CD8-positive, alpha-beta memory T cell (primary cell): ENCODE results near the gene FADS2. TPM values are rescaled to one million over a fixed set of nuclear protein-coding genes. Genes with fewer than 3 reads are reported as not detected.
A peak's percentile ranks its signal among the peaks of the same experiment; 100 is the strongest.
"Not testable (repeated sequence)": the region's sequence is repeated elsewhere in the genome, so short reads cannot be mapped to it uniquely, and the experiment has no call there.

Experiments
- CTCF ChIA-PET: fragments of 350-600 bp; sonication (Branson Sonifier 250); formaldehyde crosslinking; loops from one replicate; lab custom pipeline; 2021; ENCODE audit warnings: antibody characterized with exemption; lab: Charles Lee
- POLR2A ChIA-PET: fragments of 350-600 bp; sonication (Branson Sonifier 250); formaldehyde crosslinking; loops from one replicate; lab custom pipeline; 2021; ENCODE audit warnings: antibody characterized with exemption; lab: Charles Lee
- DNase-seq, 5 donors: peaks; one replicate each; pipeline versions ENCODE4 v3.0.0 to v3.0.0-alpha.2; 2020 to 2022; ENCODE audit warnings: mixed read lengths in 1 of 5
- H3K27ac ChIP-seq: one replicate; pipeline ENCODE4 v1.7.0; 2013; ENCODE audit warnings: low read depth, mild to moderate bottlenecking, low read length, moderate library complexity
- H3K27me3 ChIP-seq: 2 replicates; pipeline ENCODE4 v1.7.0; 2013; ENCODE audit warnings: low read length, mild to moderate bottlenecking; ENCODE audit not compliant: insufficient read depth, poor library complexity, severe bottlenecking
- H3K36me3 ChIP-seq: 2 replicates; pipeline ENCODE4 v1.7.0; 2013; ENCODE audit warnings: mild to moderate bottlenecking, low read length, moderate library complexity; ENCODE audit not compliant: insufficient read depth
- H3K4me1 ChIP-seq: 2 replicates; pipeline ENCODE4 v1.7.0; 2013; ENCODE audit warnings: mild to moderate bottlenecking, low read length, moderate library complexity; ENCODE audit not compliant: insufficient read depth
- H3K4me3 ChIP-seq: 2 replicates; pipeline ENCODE4 v1.7.0; 2013; ENCODE audit warnings: mild to moderate bottlenecking, low read length
- H3K9me3 ChIP-seq: 2 replicates; pipeline ENCODE4 v1.7.0; 2013; ENCODE audit warnings: mild to moderate bottlenecking, low read length
- H3K27ac Mint-ChIP-seq, 8 donors: one replicate each; pipeline ENCODE4 v1.8.0; 2020 to 2021; ENCODE audit warnings: mixed read lengths in 8 of 8, mild to moderate bottlenecking in 6 of 8, inconsistent platforms in 3 of 8, moderate library complexity in 3 of 8
- H3K27me3 Mint-ChIP-seq, 2 donors: one replicate each; pipeline ENCODE4 v1.8.0; 2020 to 2021; ENCODE audit warnings: mixed read lengths in 2 of 2, mild to moderate bottlenecking in 1 of 2, moderate library complexity in 1 of 2
- H3K36me3 Mint-ChIP-seq, 3 donors: one replicate each; pipeline ENCODE4 v1.8.0; 2020 to 2021; ENCODE audit warnings: mixed read lengths in 3 of 3, inconsistent platforms in 1 of 3, mild to moderate bottlenecking in 1 of 3
- H3K4me1 Mint-ChIP-seq, 3 donors: one replicate each; pipeline ENCODE4 v1.8.0; 2020 to 2021; ENCODE audit warnings: mixed read lengths in 3 of 3, inconsistent platforms in 1 of 3, mild to moderate bottlenecking in 1 of 3
- H3K4me3 Mint-ChIP-seq, 7 donors: one replicate each; pipeline ENCODE4 v1.8.0; 2020 to 2021; ENCODE audit warnings: mixed read lengths in 7 of 7, mild to moderate bottlenecking in 6 of 7, moderate library complexity in 4 of 7, inconsistent platforms in 2 of 7
- H3K9me3 Mint-ChIP-seq, 5 donors: one replicate each; pipeline ENCODE4 v1.8.0; 2020 to 2022; ENCODE audit warnings: mixed read lengths in 5 of 5, mild to moderate bottlenecking in 3 of 5, moderate library complexity in 2 of 5, inconsistent platforms in 1 of 5
- polyA plus RNA-seq: library from polyadenylated mRNA; unstranded; fragments of 300-500 nt; fragmentation: Illumina TruSeq; gene quantifications from one replicate; pipeline ENCODE4 v1.2.3, GENCODE V29; 2021
- total RNA-seq, 2 experiments: library from RNA; stranded (reverse); gene quantifications; one replicate each; pipeline ENCODE4 v1.2.3, GENCODE V29; 2021

FADS2 gene
- total and polyA plus RNA-seq, 3 experiments from 2014 or later, result 0.98 to 10.0 (median 7.2) TPM

GRCh38 chr11:61879152-61879551, 51.1 kb downstream of the FADS2 start:
- H3K27me3 Mint-ChIP-seq, result no peaks in the 10 kb centered on the region
- no peak for DNase-seq
- Histone ChIP-seq H3K36me3 (no peaks in the 10 kb centered on the region), H3K27me3 (no peaks in the 10 kb centered on the region), H3K27ac (no peak overlapping the region), H3K4me3 (no peak overlapping the region), H3K4me1 (no peaks in the 10 kb centered on the region), H3K9me3 (no peaks in the 10 kb centered on the region)
- H3K4me1 Mint-ChIP-seq, result no peaks in the 10 kb centered on the region
- H3K4me3 Mint-ChIP-seq, result no peak overlapping the region
- H3K9me3 Mint-ChIP-seq, result no peaks in the 10 kb centered on the region
- H3K36me3 Mint-ChIP-seq, result no peaks in the 10 kb centered on the region
- no peak overlapping the region for H3K27ac Mint-ChIP-seq
- ChIA-PET POLR2A (no interaction called here), CTCF (interaction anchor here (3.5 kb wide), 1 partner anchor 203 kb away, joined by 10 read pairs; no protein-coding TSS in a partner anchor)

DNA sequence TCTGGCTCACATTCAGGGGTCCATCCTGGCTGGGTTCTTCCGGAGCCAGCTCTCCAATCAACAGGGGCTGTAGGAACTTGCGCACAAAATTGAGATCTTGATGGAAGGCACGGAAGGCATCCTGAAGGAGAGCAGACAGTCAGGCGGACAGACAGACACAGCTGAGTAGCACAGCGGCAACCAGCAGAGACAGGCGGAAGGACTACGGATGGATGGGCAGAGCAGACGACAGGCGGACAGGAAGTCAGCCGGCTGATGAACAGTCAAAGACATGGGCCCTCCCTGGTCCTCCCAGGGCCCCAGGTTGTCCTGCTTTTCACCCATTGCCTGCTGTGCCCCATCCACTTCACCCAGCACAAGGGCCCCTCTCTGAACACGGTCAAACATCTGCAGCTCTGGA, 51.9 kb downstream of the FADS2 start:
- no peaks in the 10 kb centered on the region for H3K27me3 Mint-ChIP-seq
- no peak for DNase-seq
- H3K9me3 ChIP-seq, result no peaks in the 10 kb centered on the region
- no peak overlapping the region for H3K4me3 ChIP-seq
- H3K36me3 ChIP-seq, result no peaks in the 10 kb centered on the region
- H3K9me3 Mint-ChIP-seq, result no peaks in the 10 kb centered on the region
- H3K4me1 ChIP-seq, result no peaks in the 10 kb centered on the region
- no peaks in the 10 kb centered on the region for H3K4me1 Mint-ChIP-seq
- peak overlapping the region in 1 of 8 donors; percentile 65 for H3K27ac Mint-ChIP-seq
- no peaks in the 10 kb centered on the region for H3K27me3 ChIP-seq
- CTCF ChIA-PET, result interaction anchor here (3.5 kb wide), 1 partner anchor 202 kb away, joined by 10 read pairs; no protein-coding TSS in a partner anchor
- POLR2A ChIA-PET, result no interaction called here
- no peaks in the 10 kb centered on the region for H3K36me3 Mint-ChIP-seq
- no peak overlapping the region for H3K27ac ChIP-seq
- H3K4me3 Mint-ChIP-seq, result no peak overlapping the region

- Histone ChIP-seq H3K4me3 (no peak overlapping the region), H3K27ac (no peak overlapping the region), H3K36me3 (no peaks in the 10 kb centered on the region), H3K4me1 (no peaks in the 10 kb centered on the region), H3K9me3 (no peaks in the 10 kb centered on the region), H3K27me3 (no peaks in the 10 kb centered on the region)
- no peak for DNase-seq
- H3K4me3 Mint-ChIP-seq, result no peak overlapping the region
- H3K9me3 Mint-ChIP-seq, result no peaks in the 10 kb centered on the region
- ChIA-PET POLR2A (no interaction called here), CTCF (interaction anchor here (0.7 to 3.5 kb wide), 2 partner anchors 11 to 201 kb away, joined by 3 to 10 read pairs; no protein-coding TSS in a partner anchor)
- H3K4me1 Mint-ChIP-seq, result no peaks in the 10 kb centered on the region
- H3K27ac Mint-ChIP-seq, result peak overlapping the region in 1 of 8 donors; percentile 65
- no peaks in the 10 kb centered on the region for H3K36me3 Mint-ChIP-seq
- H3K27me3 Mint-ChIP-seq, result no peaks in the 10 kb centered on the region
Measured at GRCh38 chr11:61880454-61880853, 52.4 kb downstream of the FADS2 start.

DNA sequence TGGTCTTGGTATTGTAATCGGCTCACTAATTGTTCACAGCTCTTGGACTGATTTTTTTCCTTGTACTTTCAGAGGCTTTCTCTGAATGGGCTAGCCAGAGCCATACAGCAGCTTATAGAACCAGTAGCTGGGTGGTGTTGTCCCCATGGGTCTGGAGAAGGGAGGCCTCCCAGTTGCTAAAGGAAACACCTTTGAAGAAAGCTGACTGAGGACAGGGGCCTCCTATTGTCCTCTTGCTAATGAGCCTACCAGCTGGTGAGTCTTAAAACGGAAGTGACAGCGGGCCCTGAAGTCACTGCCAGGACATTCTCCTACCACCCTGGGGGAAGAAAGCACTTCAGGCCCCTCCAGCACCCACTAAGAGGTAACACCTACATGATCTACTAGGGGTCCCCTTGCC, 53.3 kb downstream of the FADS2 start:
- no peaks in the 10 kb centered on the region for H3K9me3 ChIP-seq

GRCh38 chr11:61882267-61882666, 54.2 kb downstream of the FADS2 start:
- H3K27me3 Mint-ChIP-seq, POLR2A ChIA-PET: not testable (repeated sequence)
- CTCF ChIA-PET, result interaction anchor here (2.0 to 3.5 kb wide), 3 partner anchors 17 to 200 kb away, joined by 7 to 13 read pairs (median 10); no protein-coding TSS in a partner anchor

More for the DNA sequence above, 53.3 kb downstream of the FADS2 start:
- Mint-ChIP-seq H3K4me3 (no peak overlapping the region), H3K27me3 (no peaks in the 10 kb centered on the region), H3K27ac (peak overlapping the region in 2 of 8 donors; percentile 7 to 38), H3K4me1 (no peaks in the 10 kb centered on the region), H3K9me3 (no peaks in the 10 kb centered on the region), H3K36me3 (no peaks in the 10 kb centered on the region)
- no peak for DNase-seq
- Histone ChIP-seq H3K27me3 (no peaks in the 10 kb centered on the region), H3K36me3 (no peaks in the 10 kb centered on the region), H3K27ac (no peak overlapping the region), H3K4me3 (no peak overlapping the region), H3K4me1 (no peaks in the 10 kb centered on the region)
- ChIA-PET POLR2A (no interaction called here), CTCF (interaction anchor here (0.7 to 3.5 kb wide), 3 partner anchors 11 to 200 kb away, joined by 3 to 13 read pairs (median 10); no protein-coding TSS in a partner anchor)

GRCh38 chr11:61882879-61883278, 54.8 kb downstream of the FADS2 start:
- Histone ChIP-seq H3K9me3 (no peaks in the 10 kb centered on the region), H3K27me3 (no peaks in the 10 kb centered on the region), H3K4me1 (no peaks in the 10 kb centered on the region), H3K4me3 (no peak overlapping the region), H3K27ac (no peak overlapping the region), H3K36me3 (no peaks in the 10 kb centered on the region)
- ChIA-PET POLR2A (no interaction called here), CTCF (interaction anchor here (2.0 to 2.7 kb wide), 2 partner anchors 16 to 199 kb away, joined by 7 to 13 read pairs; no protein-coding TSS in a partner anchor)
- no peaks in the 10 kb centered on the region for H3K9me3 Mint-ChIP-seq
- no peak overlapping the region for H3K4me3 Mint-ChIP-seq
- no peaks in the 10 kb centered on the region for H3K27me3 Mint-ChIP-seq
- no peak overlapping the region for H3K27ac Mint-ChIP-seq
- no peaks in the 10 kb centered on the region for H3K36me3 Mint-ChIP-seq
- no peak for DNase-seq
- H3K4me1 Mint-ChIP-seq, result no peaks in the 10 kb centered on the region

More at GRCh38 chr11:61882267-61882666, 54.2 kb downstream of the FADS2 start:
- not testable (repeated sequence) for DNase-seq, H3K4me1 ChIP-seq, H3K9me3 ChIP-seq, H3K36me3 ChIP-seq, H3K4me1 Mint-ChIP-seq, H3K4me3 Mint-ChIP-seq, H3K36me3 Mint-ChIP-seq, H3K27ac ChIP-seq, H3K27me3 ChIP-seq, H3K27ac Mint-ChIP-seq, H3K4me3 ChIP-seq, H3K9me3 Mint-ChIP-seq

GRCh38 chr11:61883327-61883726, 55.2 kb downstream of the FADS2 start:
- H3K27me3 Mint-ChIP-seq, result no peaks in the 10 kb centered on the region
- Histone ChIP-seq H3K9me3 (no peaks in the 10 kb centered on the region), H3K36me3 (no peaks in the 10 kb centered on the region), H3K4me1 (no peaks in the 10 kb centered on the region), H3K27ac (no peak overlapping the region), H3K4me3 (no peak overlapping the region), H3K27me3 (no peaks in the 10 kb centered on the region)
- H3K4me1 Mint-ChIP-seq, result no peaks in the 10 kb centered on the region
- DNase-seq, result no peak
- ChIA-PET CTCF (interaction anchor here (1.9 to 2.7 kb wide), 3 partner anchors 15 to 199 kb away, joined by 6 to 13 read pairs (median 7); no protein-coding TSS in a partner anchor), POLR2A (no interaction called here)
- no peak overlapping the region for H3K27ac Mint-ChIP-seq
- no peaks in the 10 kb centered on the region for H3K36me3 Mint-ChIP-seq
- H3K4me3 Mint-ChIP-seq, result no peak overlapping the region
- no peaks in the 10 kb centered on the region for H3K9me3 Mint-ChIP-seq

- no peaks in the 10 kb centered on the region for H3K9me3 Mint-ChIP-seq
- H3K4me1 ChIP-seq, result no peaks in the 10 kb centered on the region
- peak overlapping the region in 1 of 7 donors; percentile 37 for H3K4me3 Mint-ChIP-seq
- no peaks in the 10 kb centered on the region for H3K4me1 Mint-ChIP-seq
- H3K27me3 Mint-ChIP-seq, result no peaks in the 10 kb centered on the region
- ChIA-PET CTCF (interaction anchor here (0.9 to 2.0 kb wide), 4 partner anchors 14 to 198 kb away, joined by 3 to 7 read pairs (median 4); no protein-coding TSS in a partner anchor), POLR2A (no interaction called here)
- no peaks in the 10 kb centered on the region for H3K9me3 ChIP-seq
- peak overlapping the region in 1 of 8 donors; percentile 63 for H3K27ac Mint-ChIP-seq
- DNase-seq, result no peak
- no peak overlapping the region for H3K27ac ChIP-seq
- no peaks in the 10 kb centered on the region for H3K36me3 ChIP-seq
- H3K27me3 ChIP-seq, result no peaks in the 10 kb centered on the region
- no peaks in the 10 kb centered on the region for H3K36me3 Mint-ChIP-seq
- no peak overlapping the region for H3K4me3 ChIP-seq
Measured at GRCh38 chr11:61883947-61884346, 55.8 kb downstream of the FADS2 start.
